KG1 (cell line): ENCODE measurements around the gene ANK3.

Experiments used
- DNase-seq: peaks from one replicate; lab custom pipeline; 2025; lab: John Stamatoyannopoulos, UW

The ANK3 gene

DNA sequence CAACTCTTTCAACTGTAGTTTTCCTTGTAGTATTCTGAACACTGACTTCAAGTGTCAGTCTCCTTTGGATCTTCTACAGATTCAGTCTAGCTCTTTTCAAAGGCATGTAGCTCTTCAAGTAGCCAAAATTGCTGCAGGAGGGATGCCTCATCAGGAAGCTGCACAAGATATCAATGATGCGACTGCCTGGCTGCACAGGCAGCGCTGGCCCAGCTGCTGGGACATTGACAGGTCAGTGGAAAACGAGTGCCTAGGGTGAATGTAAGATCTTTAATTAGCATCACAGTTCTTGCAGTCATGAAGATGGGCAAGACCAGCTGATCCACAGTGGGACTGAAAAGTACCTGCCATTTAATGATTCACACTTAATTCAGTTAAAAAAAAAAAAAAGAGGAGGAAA lies 167.6 kb downstream of the ANK3 start:
- no peak for DNase-seq

DNA sequence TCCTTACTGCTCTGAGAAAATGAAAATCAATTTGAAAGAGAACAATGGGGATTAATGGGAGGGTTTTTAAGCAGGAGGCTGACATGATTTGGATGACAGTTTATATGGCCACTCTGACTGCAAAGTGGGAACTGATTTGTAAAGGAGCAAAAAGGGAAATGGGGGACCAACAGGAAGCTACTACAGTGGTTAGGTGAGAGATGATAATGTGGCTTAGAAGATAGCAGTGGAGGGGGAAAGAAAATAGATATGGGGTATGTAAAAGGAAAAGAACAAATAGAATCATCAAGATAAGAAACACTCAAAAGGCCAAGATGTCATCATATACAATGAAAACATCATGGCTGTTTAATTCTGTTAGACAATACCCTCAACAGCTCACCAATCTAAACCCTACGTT lies 177.5 kb downstream of the ANK3 start:
- DNase-seq = no peak

DNA sequence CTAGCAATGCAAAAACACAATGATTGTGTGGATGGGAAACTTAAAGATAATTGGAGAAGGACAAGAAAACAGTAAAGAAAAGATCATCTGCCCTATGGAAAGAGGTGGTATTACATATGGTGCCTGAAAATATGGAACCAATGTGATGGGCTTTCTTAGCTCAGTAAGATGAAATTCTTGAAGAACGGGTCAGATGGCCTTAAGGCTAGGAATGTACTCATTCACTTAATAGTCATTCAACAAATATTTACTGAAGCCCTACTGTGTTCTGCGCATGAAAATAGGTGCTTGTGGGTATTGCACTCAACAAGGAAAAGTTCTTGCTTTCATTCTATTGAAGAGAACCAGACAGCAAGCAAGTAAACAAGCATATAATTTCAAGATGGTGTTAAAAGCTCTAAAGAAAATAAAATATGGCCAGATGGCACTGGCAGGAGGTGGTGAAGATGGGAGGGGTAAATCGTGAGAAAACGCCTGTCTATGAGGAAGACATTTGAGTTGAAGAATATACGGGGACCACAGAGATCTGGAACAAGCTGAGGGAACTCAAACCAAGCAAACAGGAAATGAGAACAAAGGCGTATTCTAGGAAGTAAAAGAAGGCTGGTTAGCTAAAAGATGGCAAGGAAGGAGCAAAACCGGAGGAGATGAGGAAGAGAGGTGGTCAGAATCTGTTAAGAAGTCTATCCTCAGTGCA lies 179.7 kb downstream of the ANK3 start:
- DNase-seq = no peak

- no peak for DNase-seq
These were observed 180.9 kb downstream of the ANK3 start for GRCh38 chr10:60208676-60209269.

- DNase-seq = no peak
These were observed 181.8 kb downstream of the ANK3 start for GRCh38 chr10:60207894-60208293.

DNA sequence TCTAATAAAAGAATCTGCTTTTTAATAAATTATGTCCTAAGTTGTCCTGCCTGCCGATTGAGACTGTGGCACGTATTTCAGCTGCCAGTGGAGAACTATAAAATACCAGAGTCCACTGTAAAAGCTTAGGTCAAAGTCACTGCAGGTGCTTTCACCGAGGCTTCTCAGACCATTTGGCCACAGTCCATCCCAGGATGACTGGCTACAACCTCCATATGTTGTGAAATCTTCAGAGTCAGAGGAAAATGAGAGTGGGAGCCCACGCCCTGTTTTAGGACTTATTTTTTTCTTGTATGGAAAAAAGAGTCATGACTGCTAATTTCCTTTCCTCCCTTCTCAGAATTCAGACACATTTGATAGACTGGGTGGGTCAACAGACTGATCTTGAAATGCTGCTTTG lies 182.9 kb downstream of the ANK3 start:
- no peak for DNase-seq

DNA sequence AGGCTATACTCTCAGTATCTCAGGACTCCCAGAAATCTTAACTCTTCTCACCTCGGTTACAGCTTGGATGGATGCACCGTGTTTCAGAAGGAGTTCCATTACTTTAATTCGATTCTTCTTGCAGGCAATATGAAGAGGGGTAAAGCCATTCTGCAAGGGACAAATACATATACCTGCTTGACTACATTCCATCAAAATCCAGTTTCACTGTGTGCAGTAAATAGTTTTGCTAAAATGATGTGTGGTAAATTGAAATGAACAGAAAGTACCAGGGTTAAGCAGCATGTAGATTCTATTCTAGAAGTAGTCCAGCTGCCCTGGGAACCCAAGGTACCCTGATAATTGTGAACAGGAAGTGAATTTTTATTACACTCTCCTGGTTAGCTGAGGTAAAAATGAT lies 183.9 kb downstream of the ANK3 start:
- no peak for DNase-seq

DNA sequence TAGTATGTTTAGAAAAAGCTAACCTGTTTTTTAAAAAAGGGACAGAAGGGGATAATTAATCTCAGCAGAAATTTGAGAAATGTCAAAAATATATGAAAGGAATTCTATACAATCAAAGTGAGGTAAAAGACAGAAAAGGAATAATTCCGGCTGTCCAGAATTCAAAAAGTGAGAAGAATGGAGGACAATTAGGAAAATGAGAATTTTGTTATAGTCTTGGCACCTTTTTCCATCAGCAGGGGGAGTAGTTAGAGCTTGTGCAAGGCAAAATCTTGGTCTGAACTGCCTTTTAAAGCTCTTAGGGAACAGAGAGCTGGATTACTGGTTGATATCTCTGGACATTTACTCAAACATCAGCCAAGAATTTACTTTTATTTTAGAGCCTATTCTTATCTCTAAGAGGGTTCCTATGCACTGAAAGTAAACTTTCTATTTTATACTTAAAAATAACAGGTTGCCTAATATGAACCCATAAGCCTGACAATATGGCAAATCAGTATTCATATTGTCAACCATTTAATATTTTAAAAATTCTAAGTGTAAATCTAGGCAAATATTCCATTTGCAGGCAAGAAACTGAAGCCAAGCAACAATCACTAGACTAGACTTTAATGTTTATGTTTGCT lies 185.6 kb downstream of the ANK3 start:
- no peak for DNase-seq

DNA sequence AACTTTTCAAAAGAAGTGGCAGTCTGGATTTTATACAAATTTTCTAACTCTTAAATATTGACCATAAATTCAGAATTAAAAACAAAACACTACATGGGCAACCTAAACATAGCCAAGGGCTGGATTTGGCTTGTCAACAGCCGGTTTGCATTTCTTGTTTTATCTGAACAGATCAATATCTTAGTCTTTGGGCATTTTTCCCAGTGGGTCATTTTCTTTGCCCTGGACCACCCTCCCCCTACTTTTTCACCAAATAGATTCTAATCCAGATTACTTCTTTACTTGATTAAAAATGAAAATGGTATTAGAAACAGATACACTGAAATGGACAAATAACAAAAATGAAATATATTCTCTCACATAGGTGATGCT lies 189.0 kb downstream of the ANK3 start:
- DNase-seq = no peak

- no peak for DNase-seq
These were observed 189.5 kb downstream of the ANK3 start for GRCh38 chr10:60200012-60200681.

DNA sequence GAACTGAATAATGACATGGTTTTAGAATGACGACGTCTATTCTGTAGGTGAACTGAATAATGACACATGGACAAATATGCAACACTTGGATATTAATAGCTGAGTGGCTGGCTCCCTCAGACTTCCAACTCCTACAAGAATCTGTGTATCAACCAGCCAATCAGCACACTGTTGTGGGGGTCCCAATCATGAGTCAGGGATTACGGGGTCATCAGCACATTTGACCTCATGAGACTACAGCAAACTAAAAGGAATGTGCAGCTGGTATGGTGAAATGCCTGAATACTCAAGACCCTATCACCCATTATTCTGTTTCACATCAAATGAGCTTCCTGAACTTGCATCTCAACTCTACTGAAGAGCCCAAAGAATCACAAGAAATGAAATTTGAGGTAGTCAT lies 192.5 kb downstream of the ANK3 start:
- no peak for DNase-seq

- no peak for DNase-seq
These were observed 195.3 kb downstream of the ANK3 start for GRCh38 chr10:60194421-60194820.

DNA sequence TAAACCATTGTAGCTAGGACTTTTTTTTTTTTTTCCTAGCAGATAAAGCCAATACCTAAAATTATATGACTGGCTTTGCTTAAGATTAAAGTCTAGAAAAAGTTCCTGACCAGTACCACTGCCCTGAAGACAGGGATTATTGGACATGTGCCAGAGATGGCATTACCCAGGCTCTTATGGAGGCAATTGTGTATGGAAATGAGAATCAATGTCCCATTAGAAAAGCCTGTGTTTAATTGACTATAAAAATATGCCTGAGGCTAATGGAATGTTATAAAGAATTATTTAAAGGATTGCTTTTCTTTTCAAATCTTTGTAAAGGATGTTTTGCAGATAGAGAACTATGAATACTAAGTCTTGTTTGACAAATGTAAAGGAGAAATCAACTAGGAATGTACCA lies 196.7 kb downstream of the ANK3 start:
- DNase-seq = no peak

GRCh38 chr10:60189861-60190475 lies 199.7 kb downstream of the ANK3 start:
- DNase-seq = no peak

DNA sequence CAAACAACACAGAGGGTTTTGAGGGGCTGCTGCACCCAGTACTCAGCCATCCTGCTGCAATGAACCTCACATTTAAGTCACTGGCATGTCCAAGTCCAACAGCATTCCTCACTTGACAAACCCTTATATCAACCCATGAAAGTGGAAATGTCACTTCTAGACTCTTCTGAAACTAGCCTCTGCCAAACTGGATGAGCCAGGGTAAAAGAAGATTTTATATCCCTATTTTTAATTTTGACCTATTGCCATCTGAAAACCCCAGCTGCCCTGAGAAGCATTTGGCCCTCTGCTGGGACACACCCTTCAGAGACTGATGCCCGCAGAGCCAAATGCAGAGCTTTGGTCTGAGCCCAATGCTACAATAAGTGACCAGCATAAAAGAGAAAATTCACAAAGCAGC lies 201.1 kb downstream of the ANK3 start:
- no peak for DNase-seq

GRCh38 chr10:60187691-60188090 lies 202.0 kb downstream of the ANK3 start:
- DNase-seq = no peak

- DNase-seq = no peak
These were observed 203.2 kb downstream of the ANK3 start for GRCh38 chr10:60186315-60187071.

DNA sequence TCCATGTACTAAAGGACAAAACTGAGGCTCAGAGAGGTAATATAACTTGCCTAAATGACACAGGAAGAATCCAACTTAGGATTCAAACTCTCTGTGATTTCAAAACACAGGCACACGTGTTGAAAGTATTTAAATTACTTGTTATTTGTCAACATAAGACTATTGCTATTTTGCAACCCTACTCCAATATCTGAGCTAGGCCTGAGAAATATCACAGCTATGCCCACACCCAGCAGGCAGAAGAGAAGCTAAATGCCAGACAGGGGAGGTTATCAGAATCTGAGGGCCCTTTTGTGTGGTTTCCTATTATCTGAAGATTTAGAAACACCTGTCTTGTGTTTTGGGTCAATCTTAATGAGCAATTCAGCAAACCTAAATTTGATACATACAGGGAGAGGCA lies 204.3 kb downstream of the ANK3 start:
- DNase-seq = no peak

DNA sequence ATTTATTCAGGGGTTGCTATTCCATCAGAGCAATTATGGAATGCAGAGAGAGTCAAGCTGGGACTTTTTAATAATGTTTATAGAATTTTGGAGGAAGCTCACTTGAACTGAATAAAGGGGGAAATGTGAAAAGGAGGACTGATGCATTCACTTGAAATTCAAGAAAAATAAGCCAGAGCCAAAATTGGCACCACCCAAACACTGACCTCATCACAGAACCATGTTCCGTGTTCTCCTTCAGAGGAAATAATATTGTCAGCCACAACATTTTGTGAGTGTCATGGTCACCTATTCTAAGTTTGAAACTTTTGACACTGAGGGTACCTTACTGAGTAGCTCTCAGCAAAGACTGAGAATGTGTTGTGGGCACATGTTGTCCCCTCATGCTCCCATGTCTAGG lies 207.0 kb downstream of the ANK3 start:
- DNase-seq = no peak

DNA sequence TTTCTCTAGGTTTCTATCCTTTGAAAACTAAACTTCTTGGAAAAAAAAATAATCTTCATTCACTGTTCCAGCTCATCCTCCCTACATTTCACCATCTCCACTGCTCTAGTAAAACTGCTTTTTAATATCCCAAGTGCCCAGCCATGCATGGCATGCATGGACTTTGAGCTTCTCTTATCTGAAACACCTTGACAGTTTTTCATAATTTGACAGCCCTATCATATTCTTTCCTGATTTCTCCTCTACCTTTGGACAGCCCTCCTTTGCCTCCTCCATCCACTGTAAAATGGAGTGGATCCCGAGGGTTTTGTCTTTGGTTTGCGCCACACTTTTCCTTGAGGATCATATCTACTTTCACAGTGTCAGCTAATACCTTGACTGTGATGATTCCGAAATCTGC lies 212.8 kb downstream of the ANK3 start:
- DNase-seq = no peak

- DNase-seq = no peak
These were observed 214.2 kb downstream of the ANK3 start for GRCh38 chr10:60175441-60175971.
